SU-DHL-6 (cell line): ENCODE data around the gene CENPF.

Experiments
- H2AFZ ChIP-seq: fragments of 200-600 bp; sonication (generic); 2 replicates; pipeline ENCODE4 v1.6.1; 2014; ENCODE audit warnings: low read depth, mild to moderate bottlenecking, moderate library complexity, mixed read lengths, antibody characterized with exemption, low read length; ENCODE audit not compliant: severe bottlenecking
- H3F3A ChIP-seq: fragments of 200-600 bp; shearing (Covaris generic); 2 replicates; pipeline ENCODE4 v1.6.0; 2016; ENCODE audit warnings: antibody characterized with exemption, mild to moderate bottlenecking; ENCODE audit not compliant: insufficient read depth
- H3K27ac ChIP-seq: fragments of 200-600 bp; sonication (generic); 2 replicates; pipeline ENCODE4 v1.5.1; 2016; ENCODE audit warnings: low read depth, mild to moderate bottlenecking, low read length, moderate library complexity, mixed read lengths
- H3K27me3 ChIP-seq: fragments of 200-600 bp; sonication (generic), shearing (Covaris generic); 2 replicates; pipeline ENCODE4 v1.6.0; 2014; ENCODE audit warnings: mild to moderate bottlenecking, low read length
- H3K36me3 ChIP-seq: fragments of 200-600 bp; sonication (generic); 2 replicates; pipeline ENCODE4 v1.6.1; 2014; ENCODE audit warnings: mild to moderate bottlenecking, low read length, mixed read lengths
- H3K4me2 ChIP-seq: fragments of 300-600, 200-600 bp; shearing (Covaris generic), sonication (generic); 2 replicates; pipeline ENCODE4 v1.6.0; 2014; ENCODE audit warnings: low read length, low read depth, mild to moderate bottlenecking; ENCODE audit not compliant: poor library complexity, severe bottlenecking
- H3K4me3 ChIP-seq: fragments of 200-600 bp; sonication (generic); 2 replicates; pipeline ENCODE4 v1.5.1; 2014; ENCODE audit warnings: antibody characterized with exemption, low read length, mild to moderate bottlenecking, mixed read lengths; ENCODE audit not compliant: insufficient read depth, poor library complexity, severe bottlenecking
- H3K79me2 ChIP-seq: fragments of 200-600 bp; sonication (generic); 2 replicates; pipeline ENCODE4 v1.6.1; 2014; ENCODE audit warnings: mild to moderate bottlenecking, low read length, moderate library complexity; ENCODE audit not compliant: insufficient read depth
- H3K9ac ChIP-seq: fragments of 200-600 bp; sonication (generic); 2 replicates; pipeline ENCODE4 v1.7.0; 2014; ENCODE audit warnings: mild to moderate bottlenecking, low read length
- H3K9me2 ChIP-seq: fragments of 200-600 bp; sonication (generic); replicated peaks from 2 replicates; pipeline ENCODE4 v1.6.1; 2014; ENCODE audit warnings: low read length; ENCODE audit not compliant: insufficient read depth
- H3K9me3 ChIP-seq: fragments of 200-600 bp; sonication (generic); 2 replicates; pipeline ENCODE4 v1.6.1; 2014; ENCODE audit warnings: low read length, mixed read lengths; ENCODE audit not compliant: insufficient read depth
- H4K20me1 ChIP-seq: fragments of 200-600 bp; sonication (generic); 2 replicates; pipeline ENCODE4 v1.6.1; 2014; ENCODE audit warnings: low read depth, mild to moderate bottlenecking, antibody characterized with exemption, low read length, moderate library complexity, mixed read lengths
- EZH2phosphoT487 ChIP-seq: fragments of 200-600 bp; sonication (generic), shearing (Covaris generic); conservative IDR thresholded peaks from 2 replicates; pipeline ENCODE4 v1.6.1; 2018; ENCODE audit warnings: mild to moderate bottlenecking, antibody characterized with exemption, low read length, moderate library complexity, mixed read lengths
- TF ChIP-seq, protein P1 (sequence below): fragments of 200-600 bp; sonication (generic); IDR thresholded peaks from one replicate; pipeline ENCODE4 v1.5.1; 2017; ENCODE audit warnings: antibody characterized with exemption, mild to moderate bottlenecking, low read length, moderate library complexity; ENCODE audit not compliant: insufficient read depth, poor library complexity, severe bottlenecking

CENPF gene

DNA sequence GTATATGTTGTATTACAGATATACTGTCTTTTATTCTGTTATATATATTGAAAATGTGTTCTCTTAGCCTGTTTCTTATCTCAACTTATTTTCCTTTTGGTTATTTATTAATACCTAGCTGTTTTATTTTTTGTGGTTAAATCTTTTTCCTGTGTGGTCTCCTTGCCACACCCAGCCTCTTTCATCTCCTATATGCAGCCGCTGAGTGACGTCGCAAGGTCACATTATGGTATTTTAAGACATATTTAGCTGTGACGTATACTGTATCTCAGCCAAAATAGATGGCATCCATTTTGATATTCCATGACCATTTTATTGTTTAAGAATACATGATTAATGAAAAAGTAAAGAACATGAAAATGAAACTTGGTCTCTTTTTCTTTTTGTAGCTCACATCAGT is 29.1 kb downstream of the CENPF start:
- H3K79me2 ChIP-seq = no peaks in the 10 kb centered on the region
- H3K9me2 ChIP-seq = no peaks in the 10 kb centered on the region
- no peaks in the 10 kb centered on the region for H3K9me3 ChIP-seq
- no peak overlapping the region for H3K9ac ChIP-seq
- no peak overlapping the region for H3K4me3 ChIP-seq
- H3K27me3 ChIP-seq = no peaks in the 10 kb centered on the region
- peaks cover 59% of the 10 kb centered on the region for H3K36me3 ChIP-seq
- no peak overlapping the region for H2AFZ ChIP-seq
- no peak overlapping the region for H3K27ac ChIP-seq
- H3F3A ChIP-seq = 0 out of 2 replicates have a peak, but pooled peaks cover 8% of the 10 kb centered on the region
- TF ChIP-seq, protein P1, sequence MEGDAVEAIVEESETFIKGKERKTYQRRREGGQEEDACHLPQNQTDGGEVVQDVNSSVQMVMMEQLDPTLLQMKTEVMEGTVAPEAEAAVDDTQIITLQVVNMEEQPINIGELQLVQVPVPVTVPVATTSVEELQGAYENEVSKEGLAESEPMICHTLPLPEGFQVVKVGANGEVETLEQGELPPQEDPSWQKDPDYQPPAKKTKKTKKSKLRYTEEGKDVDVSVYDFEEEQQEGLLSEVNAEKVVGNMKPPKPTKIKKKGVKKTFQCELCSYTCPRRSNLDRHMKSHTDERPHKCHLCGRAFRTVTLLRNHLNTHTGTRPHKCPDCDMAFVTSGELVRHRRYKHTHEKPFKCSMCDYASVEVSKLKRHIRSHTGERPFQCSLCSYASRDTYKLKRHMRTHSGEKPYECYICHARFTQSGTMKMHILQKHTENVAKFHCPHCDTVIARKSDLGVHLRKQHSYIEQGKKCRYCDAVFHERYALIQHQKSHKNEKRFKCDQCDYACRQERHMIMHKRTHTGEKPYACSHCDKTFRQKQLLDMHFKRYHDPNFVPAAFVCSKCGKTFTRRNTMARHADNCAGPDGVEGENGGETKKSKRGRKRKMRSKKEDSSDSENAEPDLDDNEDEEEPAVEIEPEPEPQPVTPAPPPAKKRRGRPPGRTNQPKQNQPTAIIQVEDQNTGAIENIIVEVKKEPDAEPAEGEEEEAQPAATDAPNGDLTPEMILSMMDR = no peak
- TF ChIP-seq EZH2phosphoT487 = no peak
- H3K4me2 ChIP-seq = no peak overlapping the region
- no peaks in the 10 kb centered on the region for H4K20me1 ChIP-seq

- TF ChIP-seq, protein P1 = no peak
- no peak for TF ChIP-seq EZH2phosphoT487
- H3K4me2 ChIP-seq = no peak overlapping the region
- no peaks in the 10 kb centered on the region for H4K20me1 ChIP-seq
- H3K27me3 ChIP-seq = no peaks in the 10 kb centered on the region
- 0 out of 2 replicates have a peak, but pooled peaks cover 8% of the 10 kb centered on the region for H3F3A ChIP-seq
- H3K36me3 ChIP-seq = peaks cover 69% of the 10 kb centered on the region
- H3K4me3 ChIP-seq = no peak overlapping the region
- H3K9ac ChIP-seq = no peak overlapping the region
- no peaks in the 10 kb centered on the region for H3K9me3 ChIP-seq
- no peaks in the 10 kb centered on the region for H3K79me2 ChIP-seq
- H3K9me2 ChIP-seq = no peaks in the 10 kb centered on the region
- H3K27ac ChIP-seq = no peak overlapping the region
- H2AFZ ChIP-seq = no peak overlapping the region
Observed at GRCh38 chr1:214633686-214634085, 30.7 kb downstream of the CENPF start.

DNA sequence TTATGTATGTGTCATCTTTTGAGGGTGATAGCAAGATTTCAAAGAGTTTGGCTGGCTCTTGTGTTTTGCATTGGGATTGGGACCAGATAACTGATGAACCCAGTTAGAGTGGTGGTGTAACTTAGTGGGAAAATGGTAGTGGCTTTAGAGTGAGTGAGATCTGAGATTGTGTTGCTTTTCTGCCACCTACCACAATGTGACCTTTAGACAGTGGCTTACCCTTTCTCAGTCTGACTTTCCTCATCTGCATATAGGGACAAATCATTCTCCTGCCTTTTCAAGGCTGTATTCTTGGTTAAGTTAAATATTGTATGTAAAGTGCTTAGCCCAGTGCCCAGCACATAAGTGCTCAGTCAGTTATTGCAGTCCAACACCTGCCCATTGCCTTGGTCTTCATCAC is 31.3 kb downstream of the CENPF start:
- Histone ChIP-seq H2AFZ (no peak overlapping the region), H3K79me2 (no peaks in the 10 kb centered on the region), H3K27ac (no peak overlapping the region), H4K20me1 (no peaks in the 10 kb centered on the region), H3K9ac (no peak overlapping the region), H3F3A (0 out of 2 replicates have a peak, but pooled peaks cover 8% of the 10 kb centered on the region), H3K36me3 (peaks cover 69% of the 10 kb centered on the region), H3K27me3 (no peaks in the 10 kb centered on the region), H3K9me3 (no peaks in the 10 kb centered on the region), H3K4me3 (no peak overlapping the region), H3K4me2 (no peak overlapping the region), H3K9me2 (no peaks in the 10 kb centered on the region)
- TF ChIP-seq, protein P1 = no peak
- no peak for TF ChIP-seq EZH2phosphoT487
